Neural cell (in vitro differentiated cells): ENCODE data around the gene CSTF1. TPM values are rescaled to one million over a fixed set of nuclear protein-coding genes. Genes with fewer than 3 reads are reported as not detected.

Experiments used
- H2AFZ ChIP-seq: fragments of 200-600, 300-800 bp; sonication (generic), shearing (Covaris generic); 2 replicates; pipeline ENCODE4 v1.6.0; 2014; ENCODE audit warnings: low read depth, mild to moderate bottlenecking, antibody characterized with exemption, low read length, moderate library complexity
- H3F3A ChIP-seq: fragments of 200-600 bp; shearing (Covaris generic); 2 replicates; pipeline ENCODE4 v1.6.1; 2016; ENCODE audit warnings: mild to moderate bottlenecking, moderate library complexity, mixed read lengths, antibody characterized with exemption, low read length; ENCODE audit not compliant: insufficient read depth, poor library complexity, severe bottlenecking
- H3K27ac ChIP-seq: fragments of 200-600, 300-800 bp; sonication (generic), shearing (Covaris generic); 2 replicates; pipeline ENCODE4 v1.5.1; 2014; ENCODE audit warnings: mild to moderate bottlenecking, low read length, moderate library complexity
- H3K27me3 ChIP-seq: fragments of 300-800, 200-600 bp; sonication (generic), shearing (Covaris generic); 2 replicates; pipeline ENCODE4 v1.6.0; 2014; ENCODE audit warnings: mild to moderate bottlenecking, low read depth, low read length, moderate library complexity; ENCODE audit not compliant: insufficient read depth
- H3K36me3 ChIP-seq: fragments of 300-800, 200-600 bp; sonication (generic), shearing (Covaris generic); 2 replicates; pipeline ENCODE4 v1.5.1; 2014; ENCODE audit warnings: mild to moderate bottlenecking, antibody characterized with exemption, low read length, moderate library complexity; ENCODE audit not compliant: insufficient read depth
- H3K4me2 ChIP-seq: fragments of 300-800, 200-600 bp; sonication (generic), shearing (Covaris generic); 2 replicates; pipeline ENCODE4 v1.6.0; 2014; ENCODE audit warnings: mild to moderate bottlenecking, low read length
- H3K4me3 ChIP-seq: fragments of 300-800, 200-600 bp; sonication (generic), shearing (Covaris generic); 2 replicates; pipeline ENCODE4 v1.5.1; 2014; ENCODE audit warnings: mild to moderate bottlenecking, low read length, moderate library complexity
- H3K79me2 ChIP-seq: fragments of 200-600 bp; shearing (Covaris generic); replicated peaks from 2 replicates; pipeline ENCODE4 v1.6.0; 2014; ENCODE audit warnings: mild to moderate bottlenecking, low read length, moderate library complexity; ENCODE audit not compliant: insufficient read depth
- H3K9ac ChIP-seq: fragments of 300-800, 200-600 bp; sonication (generic), shearing (Covaris generic); 2 replicates; pipeline ENCODE4 v1.6.1; 2016; ENCODE audit warnings: mild to moderate bottlenecking, low read length, mixed read lengths
- H3K9me2 ChIP-seq: fragments of 200-600 bp; shearing (Covaris generic); 2 replicates; pipeline ENCODE4 v1.6.1; 2016; ENCODE audit warnings: mild to moderate bottlenecking, low read length, mixed read lengths; ENCODE audit not compliant: insufficient read depth
- H3K9me3 ChIP-seq: fragments of 200-600, 300-800 bp; sonication (generic), shearing (Covaris generic); 2 replicates; pipeline ENCODE4 v1.6.1; 2016; ENCODE audit warnings: mild to moderate bottlenecking, mixed run types, low read length, moderate library complexity, mixed read lengths
- H4K20me1 ChIP-seq: fragments of 200-600 bp; shearing (Covaris generic); 2 replicates; pipeline ENCODE4 v1.6.1; 2016; ENCODE audit warnings: mild to moderate bottlenecking, mixed run types; ENCODE audit not compliant: insufficient read depth
- EP300 ChIP-seq: fragments of 450-650 bp; conservative IDR thresholded peaks from 2 replicates; pipeline ENCODE4 v1.6.1; 2014; ENCODE audit warnings: antibody characterized with exemption, mild to moderate bottlenecking, moderate library complexity; ENCODE audit not compliant: poor library complexity, severe bottlenecking
- EZH2 ChIP-seq: fragments of 200-600, 300-800 bp; shearing (Covaris generic), sonication (generic); IDR thresholded peaks from 2 replicates; pipeline ENCODE4 v1.6.1; 2014; ENCODE audit warnings: antibody characterized with exemption, low read length, borderline replicate concordance, mild to moderate bottlenecking; ENCODE audit not compliant: insufficient read depth, poor library complexity, severe bottlenecking
- MXI1 ChIP-seq: fragments of 450-650 bp; conservative IDR thresholded peaks from 2 replicates; pipeline ENCODE4 v1.6.1; 2014; ENCODE audit warnings: antibody characterized with exemption, mild to moderate bottlenecking; ENCODE audit not compliant: poor library complexity, severe bottlenecking
- POLR2AphosphoS5 ChIP-seq: IDR thresholded peaks from 2 replicates; pipeline ENCODE4 v1.6.1; 2012
- RAD21 ChIP-seq: fragments of 450-650 bp; conservative IDR thresholded peaks from 2 replicates; pipeline ENCODE4 v1.6.1; 2014; ENCODE audit warnings: antibody characterized with exemption, mild to moderate bottlenecking, moderate library complexity
- SMC3 ChIP-seq: fragments of 450-650 bp; conservative IDR thresholded peaks from 2 replicates; pipeline ENCODE4 v1.6.1; 2014; ENCODE audit warnings: antibody characterized with exemption, mild to moderate bottlenecking, moderate library complexity; ENCODE audit not compliant: poor library complexity
- TAF1 ChIP-seq: IDR thresholded peaks from 2 replicates; pipeline ENCODE4 v1.6.1; 2012; ENCODE audit warnings: low read depth
- polyA minus RNA-seq: library from RNA; depleted of rRNA, polyadenylated mRNA; stranded (reverse); fragments of >200 nt; gene quantifications from 2 replicates; pipeline ENCODE4 v1.2.3, GENCODE V29; 2014
- polyA plus RNA-seq: library from polyadenylated mRNA; depleted of rRNA; stranded (reverse); fragments of >200 nt; gene quantifications from 2 replicates; pipeline ENCODE4 v1.2.3, GENCODE V29; 2014
- TF ChIP-seq, protein P1 (sequence below): IDR thresholded peaks from 2 replicates; pipeline ENCODE4 v1.6.1; 2012; ENCODE audit warnings: borderline replicate concordance
- TF ChIP-seq, protein P2 (sequence below): fragments of 450-650 bp; IDR thresholded peaks from 2 replicates; pipeline ENCODE4 v1.5.1; 2014; ENCODE audit warnings: antibody characterized with exemption, mild to moderate bottlenecking, moderate library complexity; ENCODE audit not compliant: poor library complexity, severe bottlenecking

CSTF1 gene
- polyA plus RNA-seq, result 19.6 and 24.0 TPM in 2 replicates
- polyA minus RNA-seq, result 42.1 and 47.1 TPM in 2 replicates

DNA sequence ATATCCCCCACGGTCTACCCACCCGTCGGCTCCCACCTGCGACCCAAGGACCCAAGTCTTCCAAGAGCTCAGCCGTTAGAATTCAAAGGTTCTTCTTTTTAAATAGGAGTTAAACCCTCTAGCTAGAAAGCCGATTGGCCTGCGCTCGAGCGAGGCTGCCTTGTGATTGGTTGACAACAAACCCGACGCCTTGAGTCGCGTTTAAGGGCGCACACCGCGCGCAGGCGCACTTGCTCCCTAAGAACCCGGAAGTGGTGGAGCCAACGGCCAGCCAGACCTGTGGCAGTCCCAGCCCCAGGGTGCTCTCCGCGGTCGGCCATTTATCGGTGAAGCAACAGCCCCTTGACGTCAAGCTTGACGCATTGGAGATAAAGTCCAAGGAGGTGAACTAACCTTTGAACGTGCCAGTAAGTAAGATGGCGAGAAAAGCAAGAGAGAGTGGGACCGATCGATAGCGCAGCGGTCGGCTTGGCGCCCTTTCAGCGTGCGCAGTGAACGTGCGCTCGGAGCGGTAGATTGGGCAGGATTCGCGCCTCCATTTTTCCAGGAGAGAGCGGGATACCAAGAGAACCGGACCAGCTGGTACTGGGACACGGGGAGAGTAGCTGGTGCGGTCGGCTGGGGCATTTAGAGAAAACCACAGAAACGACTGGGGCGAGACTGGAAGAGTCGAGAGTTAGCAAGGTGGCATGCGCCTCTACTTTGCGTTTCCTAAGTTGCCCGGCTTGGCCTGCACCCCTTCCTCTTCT lies at the start of gene CSTF1, which contains the start of gene AURKA:
TSS of gene CSTF1 (plus strand) at position 514 of the 749 bp plus-strand sequence. CDS start 2,908 bp downstream, outside the sequence.
TSS of gene AURKA (minus strand) at position 84 of the 749 bp plus-strand sequence. CDS start 4,018 bp downstream, outside the sequence.
- Histone ChIP-seq H2AFZ (peak within 1 kb of the TSS; percentile 85), H3K4me2 (peak within 1 kb of the TSS; percentile 71), H3K36me3 (peaks cover 8% of the 10 kb centered on the region), H3F3A (no peaks in the 10 kb centered on the region), H3K4me3 (peak within 1 kb of the TSS; percentile 87), H3K27me3 (no peaks in the 10 kb centered on the region), H3K9me3 (no peaks in the 10 kb centered on the region), H3K9ac (peak within 1 kb of the TSS; percentile 80), H3K9me2 (no peaks in the 10 kb centered on the region), H3K79me2 (peaks cover 33% of the 10 kb centered on the region), H4K20me1 (no peaks in the 10 kb centered on the region), H3K27ac (peak within 1 kb of the TSS; percentile 86)
- TF ChIP-seq EP300, result peak; percentile 79
- TF ChIP-seq EZH2, result no peak
- peak; percentile 72 for TF ChIP-seq TAF1
- TF ChIP-seq, protein P1, sequence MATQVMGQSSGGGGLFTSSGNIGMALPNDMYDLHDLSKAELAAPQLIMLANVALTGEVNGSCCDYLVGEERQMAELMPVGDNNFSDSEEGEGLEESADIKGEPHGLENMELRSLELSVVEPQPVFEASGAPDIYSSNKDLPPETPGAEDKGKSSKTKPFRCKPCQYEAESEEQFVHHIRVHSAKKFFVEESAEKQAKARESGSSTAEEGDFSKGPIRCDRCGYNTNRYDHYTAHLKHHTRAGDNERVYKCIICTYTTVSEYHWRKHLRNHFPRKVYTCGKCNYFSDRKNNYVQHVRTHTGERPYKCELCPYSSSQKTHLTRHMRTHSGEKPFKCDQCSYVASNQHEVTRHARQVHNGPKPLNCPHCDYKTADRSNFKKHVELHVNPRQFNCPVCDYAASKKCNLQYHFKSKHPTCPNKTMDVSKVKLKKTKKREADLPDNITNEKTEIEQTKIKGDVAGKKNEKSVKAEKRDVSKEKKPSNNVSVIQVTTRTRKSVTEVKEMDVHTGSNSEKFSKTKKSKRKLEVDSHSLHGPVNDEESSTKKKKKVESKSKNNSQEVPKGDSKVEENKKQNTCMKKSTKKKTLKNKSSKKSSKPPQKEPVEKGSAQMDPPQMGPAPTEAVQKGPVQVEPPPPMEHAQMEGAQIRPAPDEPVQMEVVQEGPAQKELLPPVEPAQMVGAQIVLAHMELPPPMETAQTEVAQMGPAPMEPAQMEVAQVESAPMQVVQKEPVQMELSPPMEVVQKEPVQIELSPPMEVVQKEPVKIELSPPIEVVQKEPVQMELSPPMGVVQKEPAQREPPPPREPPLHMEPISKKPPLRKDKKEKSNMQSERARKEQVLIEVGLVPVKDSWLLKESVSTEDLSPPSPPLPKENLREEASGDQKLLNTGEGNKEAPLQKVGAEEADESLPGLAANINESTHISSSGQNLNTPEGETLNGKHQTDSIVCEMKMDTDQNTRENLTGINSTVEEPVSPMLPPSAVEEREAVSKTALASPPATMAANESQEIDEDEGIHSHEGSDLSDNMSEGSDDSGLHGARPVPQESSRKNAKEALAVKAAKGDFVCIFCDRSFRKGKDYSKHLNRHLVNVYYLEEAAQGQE, result no peak
- TF ChIP-seq RAD21, result peak; percentile 34
- TF ChIP-seq, protein P2, sequence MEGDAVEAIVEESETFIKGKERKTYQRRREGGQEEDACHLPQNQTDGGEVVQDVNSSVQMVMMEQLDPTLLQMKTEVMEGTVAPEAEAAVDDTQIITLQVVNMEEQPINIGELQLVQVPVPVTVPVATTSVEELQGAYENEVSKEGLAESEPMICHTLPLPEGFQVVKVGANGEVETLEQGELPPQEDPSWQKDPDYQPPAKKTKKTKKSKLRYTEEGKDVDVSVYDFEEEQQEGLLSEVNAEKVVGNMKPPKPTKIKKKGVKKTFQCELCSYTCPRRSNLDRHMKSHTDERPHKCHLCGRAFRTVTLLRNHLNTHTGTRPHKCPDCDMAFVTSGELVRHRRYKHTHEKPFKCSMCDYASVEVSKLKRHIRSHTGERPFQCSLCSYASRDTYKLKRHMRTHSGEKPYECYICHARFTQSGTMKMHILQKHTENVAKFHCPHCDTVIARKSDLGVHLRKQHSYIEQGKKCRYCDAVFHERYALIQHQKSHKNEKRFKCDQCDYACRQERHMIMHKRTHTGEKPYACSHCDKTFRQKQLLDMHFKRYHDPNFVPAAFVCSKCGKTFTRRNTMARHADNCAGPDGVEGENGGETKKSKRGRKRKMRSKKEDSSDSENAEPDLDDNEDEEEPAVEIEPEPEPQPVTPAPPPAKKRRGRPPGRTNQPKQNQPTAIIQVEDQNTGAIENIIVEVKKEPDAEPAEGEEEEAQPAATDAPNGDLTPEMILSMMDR, result no peak
- TF ChIP-seq POLR2AphosphoS5, result peak; percentile 79
- TF ChIP-seq MXI1, result peak; percentile 94
- peak; percentile 59 for TF ChIP-seq SMC3

DNA sequence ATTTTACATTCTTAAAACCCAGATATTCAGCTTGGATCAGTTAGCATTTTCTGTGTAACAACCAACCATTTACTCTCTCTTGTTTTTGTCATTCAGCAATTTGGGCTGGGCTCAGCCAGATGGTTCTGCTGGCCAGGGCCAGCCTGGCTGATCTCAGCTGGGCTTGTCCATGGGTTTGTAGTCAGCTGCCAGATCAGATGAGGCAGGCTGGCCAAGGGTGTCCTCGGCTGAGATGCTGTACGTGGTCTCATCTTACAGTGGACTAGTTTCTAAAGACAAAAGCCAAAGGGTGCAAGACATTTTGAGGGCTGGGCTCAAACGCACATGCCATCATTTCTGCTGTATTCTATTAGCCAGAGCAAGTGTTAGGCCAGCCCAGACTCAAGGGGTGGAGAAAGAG lies 49.7 kb upstream of the CSTF1 start:
- Histone ChIP-seq H3F3A (no peaks in the 10 kb centered on the region), H3K9me2 (no peaks in the 10 kb centered on the region), H3K79me2 (no peaks in the 10 kb centered on the region), H3K9me3 (no peaks in the 10 kb centered on the region), H3K27ac (no peak overlapping the region), H2AFZ (no peak overlapping the region), H3K27me3 (peaks cover 15% of the 10 kb centered on the region), H3K4me3 (no peak overlapping the region), H4K20me1 (no peaks in the 10 kb centered on the region), H3K36me3 (no peaks in the 10 kb centered on the region), H3K9ac (no peak overlapping the region), H3K4me2 (no peak overlapping the region)
- TF ChIP-seq POLR2AphosphoS5 (no peak), TAF1 (no peak), EP300 (no peak), EZH2 (no peak), MXI1 (no peak), RAD21 (no peak), SMC3 (no peak)
- TF ChIP-seq, protein P2, result no peak
- TF ChIP-seq, protein P1, result no peak
